K562 (cell line): Measurements from ENCODE around the gene PCDHA3. TPM values are rescaled to one million over a fixed set of nuclear protein-coding genes. Genes with fewer than 3 reads are reported as not detected.
"Not testable (repeated sequence)": the region's sequence is repeated elsewhere in the genome, so short reads cannot be mapped to it uniquely, and the experiment has no call there.

Source experiments
- ATAC-seq: fragments of 200-7000 bp; cut with Tn5 transposase; 3 replicates; pipeline ENCODE4 v1.9.1; 2020; ENCODE audit warnings: moderate library complexity
- BruUV-seq: library from RNA; stranded (reverse); fragments of 400-500 nt; replicated peaks from 2 replicates; lab custom pipeline; 2021; lab: Mats Ljungman, UMichigan
- CTCF ChIA-PET: fragments of 300-600 bp; formaldehyde crosslinking; extraction: SDS; loops from one replicate; lab custom pipeline; 2021; ENCODE audit warnings: low intra/inter-chr PET ratio; lab: Yijun Ruan, JAX
- POLR2A ChIA-PET: fragments of 300-600, 350-650 bp; sonication (Branson Sonifier 250); formaldehyde crosslinking; extraction: SDS; loops from one replicate; lab custom pipeline; 2021; ENCODE audit warnings: antibody characterized with exemption, inconsistent platforms; lab: Yijun Ruan, JAX
- DNase-seq, 4 experiments: peaks; one replicate each; pipeline versions ENCODE4 v3.0.0 to v3.0.0-alpha.2; 2011 to 2018; ENCODE audit warnings: low spot score in 3 of 4, mixed read lengths in 3 of 4; ENCODE audit errors: extremely low read depth in 1 of 4
- FAIRE-seq: peaks from 2 replicates; lab custom pipeline; 2011; peaks lifted over from hg19 to GRCh38; lab: Jason Lieb, UNC
- H2AFZ ChIP-seq: 2 replicates; pipeline ENCODE4 v1.6.0; 2011; ENCODE audit warnings: low read depth, low read length, control low read depth, inconsistent platforms
- H3K27ac ChIP-seq: fragments of 200-600 bp; 3 replicates; pipeline ENCODE4 v1.8.0; 2011; ENCODE audit warnings: low read depth, mild to moderate bottlenecking, control low read depth, inconsistent platforms, low read length, moderate library complexity, mixed read lengths; ENCODE audit errors: extremely low read depth
- H3K27me3 ChIP-seq, 2 experiments: fragments of 300-600 bp in 1 of 2; 2 replicates in 1 of 2; 3 replicates in 1 of 2; pipeline versions ENCODE4 v1.6.0 to v1.8.0; 2011; ENCODE audit warnings: inconsistent platforms in 2 of 2, low read length in 2 of 2, mild to moderate bottlenecking in 1 of 2, mixed read lengths in 1 of 2, moderate library complexity in 1 of 2; ENCODE audit not compliant: control insufficient read depth in 2 of 2, insufficient read depth in 2 of 2
- H3K36me3 ChIP-seq: fragments of 300-600 bp; 3 replicates; pipeline ENCODE4 v1.8.0; 2011; ENCODE audit warnings: mild to moderate bottlenecking, low read length, inconsistent platforms; ENCODE audit not compliant: control insufficient read depth, insufficient read depth
- H3K4me1 ChIP-seq, 2 experiments: fragments of 200-600 bp in 1 of 2; replicated peaks in 1 of 2; 2 replicates in 1 of 2; 3 replicates in 1 of 2; pipeline versions ENCODE4 v1.5.1 to v1.8.0; 2011; ENCODE audit warnings: inconsistent platforms in 2 of 2, low read length in 2 of 2, mild to moderate bottlenecking in 1 of 2, mixed read lengths in 1 of 2, moderate library complexity in 1 of 2; ENCODE audit not compliant: control insufficient read depth in 2 of 2, insufficient read depth in 2 of 2
- H3K4me2 ChIP-seq: 2 replicates; pipeline ENCODE4 v1.6.1; 2011; ENCODE audit warnings: low read length, control low read depth, inconsistent platforms, mixed read lengths; ENCODE audit not compliant: insufficient read depth
- H3K4me3 ChIP-seq: fragments of 200-600 bp; sonication (generic), shearing (Covaris generic); 2 replicates; pipeline ENCODE4 v1.5.1; 2016; ENCODE audit warnings: control low read depth, inconsistent platforms
- H3K79me2 ChIP-seq: fragments of 200-600 bp; 3 replicates; pipeline ENCODE4 v1.8.0; 2011; ENCODE audit warnings: low read length, inconsistent platforms; ENCODE audit not compliant: control insufficient read depth, insufficient read depth
- H3K9ac ChIP-seq, 2 experiments: 2 replicates each; pipeline versions ENCODE4 v1.6.0 to v1.6.1; 2011; ENCODE audit warnings: low read depth in 2 of 2, low read length in 2 of 2, control low read depth in 1 of 2, inconsistent platforms in 1 of 2, mild to moderate bottlenecking in 1 of 2, mixed read lengths in 1 of 2; ENCODE audit not compliant: insufficient read depth in 1 of 2
- H3K9me1 ChIP-seq: one replicate; pipeline ENCODE4 v1.6.0; 2011; ENCODE audit warnings: inconsistent platforms, mild to moderate bottlenecking, low read length, moderate library complexity; ENCODE audit not compliant: control insufficient read depth, insufficient read depth
- H3K9me3 ChIP-seq: replicated peaks from 2 replicates; pipeline ENCODE4 v1.5.1; 2011; ENCODE audit warnings: low read depth, low read length, inconsistent platforms; ENCODE audit not compliant: control insufficient read depth, insufficient read depth
- H4K20me1 ChIP-seq: replicated peaks from 2 replicates; pipeline ENCODE4 v1.6.1; 2011; ENCODE audit warnings: low read length, inconsistent platforms, mixed read lengths; ENCODE audit not compliant: control insufficient read depth, insufficient read depth
- ELF2 ChIP-seq: fragments of 250-450 bp; sonication (Bioruptor Pico); IDR thresholded peaks from 2 replicates; pipeline ENCODE4 v1.5.0; 2021; ENCODE audit warnings: mild to moderate bottlenecking
- WGBS: fragments of 100-300 bp; shearing (Covaris generic); methylation state at CpG from one replicate; pipeline ENCODE4 v1.1.6; 2016; ENCODE audit warnings: low coverage, mixed read lengths; ENCODE audit not compliant: insufficient coverage; ENCODE audit errors: missing lambda C conversion rate; 5-methylcytosine and 5-hydroxymethylcytosine counted together
- in situ Hi-C: fragments of 300-500 bp; cut with MboI; formaldehyde crosslinking; loops from 4 replicates; pipeline ENCODE4 v1.15.0; 2018; ENCODE audit warnings: inconsistent platforms, mixed read lengths
- intact Hi-C: fragments of 100-400 bp; cut with micrococcal nuclease; formaldehyde crosslinking; loops from 2 replicates; pipeline ENCODE4 v1.14.2; 2022
- polyA plus RNA-seq, 8 experiments: library from polyadenylated mRNA; depleted of rRNA in 4 of 8; stranded (reverse) in 5 of 8; unstranded in 3 of 8; fragments of >200 nt; fragmentation: Nextera tagmentation in 2 of 8; fragmentation: Illumina TruSeq in 1 of 8; extraction: Ambion mirVana in 2 of 8; extraction: Trizol in 1 of 8; gene quantifications; 2 replicates each; pipeline versions ENCODE4 v1.2.1 to v1.2.3, GENCODE V29; 2011 to 2014; ENCODE audit warnings: inconsistent platforms in 1 of 8, missing spikeins in 1 of 8
- total RNA-seq, 7 experiments: library from RNA; depleted of rRNA in 6 of 7; stranded (reverse); fragments of >200 nt in 6 of 7; fragmentation: Illumina TruSeq in 2 of 7; extraction: Trizol in 2 of 7; gene quantifications; 2 replicates each; pipeline versions ENCODE4 v1.2.1 to v1.2.3, GENCODE V29; 2011 to 2021; ENCODE audit warnings: low replicate concordance in 1 of 7
- TF ChIP-seq, protein P1 (sequence below): sonication (generic); formaldehyde crosslinking; IDR thresholded peaks from 2 replicates; pipeline ENCODE4 v1.8.1; 2023; ENCODE audit warnings: mild to moderate bottlenecking, missing genetic modification reagents, moderate library complexity
- TF ChIP-seq, protein P2 (sequence below), 3 experiments: IDR thresholded peaks in 2 of 3; conservative IDR thresholded peaks in 1 of 3; 2 replicates each; pipeline ENCODE4 v1.5.1; 2011 to 2012; ENCODE audit warnings: low read length in 3 of 3, mild to moderate bottlenecking in 3 of 3, control low read depth in 2 of 3, improper control_type of control experiment in 1 of 3, inconsistent platforms in 1 of 3, low read depth in 1 of 3, mixed read lengths in 1 of 3, moderate library complexity in 1 of 3; ENCODE audit not compliant: insufficient read depth in 2 of 3

PCDHA3 gene
- total and polyA plus RNA-seq, 9 of the 15 experiments (the other 6 are each of a cell fraction or from before 2014, with no cell fraction given) = not detected

DNA sequence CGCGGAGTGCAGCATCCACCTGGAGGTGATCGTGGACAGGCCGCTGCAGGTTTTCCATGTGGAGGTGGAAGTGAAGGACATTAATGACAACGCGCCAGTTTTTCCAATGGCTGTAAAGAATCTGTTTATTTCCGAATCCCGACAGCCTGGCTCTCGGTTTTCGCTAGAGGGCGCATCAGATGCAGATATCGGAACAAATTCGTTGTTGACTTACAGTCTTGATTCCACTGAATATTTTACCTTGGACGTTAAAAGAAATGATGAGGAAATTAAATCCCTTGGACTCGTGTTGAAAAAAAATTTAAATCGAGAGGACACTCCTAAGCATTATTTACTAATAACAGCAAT is 611 bp downstream of the PCDHA3 start:
- intact Hi-C loops = no loop called here
- no peaks in the 10 kb centered on the region for H3K79me2 ChIP-seq
- no peak overlapping the region for H3K27ac ChIP-seq
- WGBS = 23% methylated on average over 16 of the region's 16 CpGs
- in situ Hi-C loops = no loop called here
- ChIA-PET POLR2A (no interaction called here), CTCF (no interaction called here)
- no peak for ATAC-seq
- DNase-seq = peak in 1 of 4 experiments; percentile 2
- H3K4me3 ChIP-seq = no peak overlapping the region
- TF ChIP-seq, protein P1, sequence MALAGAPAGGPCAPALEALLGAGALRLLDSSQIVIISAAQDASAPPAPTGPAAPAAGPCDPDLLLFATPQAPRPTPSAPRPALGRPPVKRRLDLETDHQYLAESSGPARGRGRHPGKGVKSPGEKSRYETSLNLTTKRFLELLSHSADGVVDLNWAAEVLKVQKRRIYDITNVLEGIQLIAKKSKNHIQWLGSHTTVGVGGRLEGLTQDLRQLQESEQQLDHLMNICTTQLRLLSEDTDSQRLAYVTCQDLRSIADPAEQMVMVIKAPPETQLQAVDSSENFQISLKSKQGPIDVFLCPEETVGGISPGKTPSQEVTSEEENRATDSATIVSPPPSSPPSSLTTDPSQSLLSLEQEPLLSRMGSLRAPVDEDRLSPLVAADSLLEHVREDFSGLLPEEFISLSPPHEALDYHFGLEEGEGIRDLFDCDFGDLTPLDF (CRISPR knock-in tag) = no peak
- TF ChIP-seq, protein P2, sequence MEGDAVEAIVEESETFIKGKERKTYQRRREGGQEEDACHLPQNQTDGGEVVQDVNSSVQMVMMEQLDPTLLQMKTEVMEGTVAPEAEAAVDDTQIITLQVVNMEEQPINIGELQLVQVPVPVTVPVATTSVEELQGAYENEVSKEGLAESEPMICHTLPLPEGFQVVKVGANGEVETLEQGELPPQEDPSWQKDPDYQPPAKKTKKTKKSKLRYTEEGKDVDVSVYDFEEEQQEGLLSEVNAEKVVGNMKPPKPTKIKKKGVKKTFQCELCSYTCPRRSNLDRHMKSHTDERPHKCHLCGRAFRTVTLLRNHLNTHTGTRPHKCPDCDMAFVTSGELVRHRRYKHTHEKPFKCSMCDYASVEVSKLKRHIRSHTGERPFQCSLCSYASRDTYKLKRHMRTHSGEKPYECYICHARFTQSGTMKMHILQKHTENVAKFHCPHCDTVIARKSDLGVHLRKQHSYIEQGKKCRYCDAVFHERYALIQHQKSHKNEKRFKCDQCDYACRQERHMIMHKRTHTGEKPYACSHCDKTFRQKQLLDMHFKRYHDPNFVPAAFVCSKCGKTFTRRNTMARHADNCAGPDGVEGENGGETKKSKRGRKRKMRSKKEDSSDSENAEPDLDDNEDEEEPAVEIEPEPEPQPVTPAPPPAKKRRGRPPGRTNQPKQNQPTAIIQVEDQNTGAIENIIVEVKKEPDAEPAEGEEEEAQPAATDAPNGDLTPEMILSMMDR (IDR thresholded peaks at IDR 0.05 in 2 of 3, conservative IDR thresholded peaks at IDR 0.05 in 1 of 3; ENCODE audit: insufficient read depth in 2 of 3, low read depth in 1 of 3, low read length in 3 of 3) = 0 out of 6 replicates have a peak, but pooled peaks of 2 of the 3 experiments have one; percentile 10 to 13
- no peak for TF ChIP-seq ELF2
- H3K9me3 ChIP-seq = no peaks in the 10 kb centered on the region
- no peak overlapping the region for H3K9ac ChIP-seq
- H4K20me1 ChIP-seq = no peaks in the 10 kb centered on the region
- no peak for FAIRE-seq
- H3K4me2 ChIP-seq = no peak overlapping the region
- no peak overlapping the region for H2AFZ ChIP-seq
- BruUV-seq = no TSS peak
- H3K9me1 ChIP-seq = no peaks in the 10 kb centered on the region
- H3K4me1 ChIP-seq = peaks cover 0 to 7% of the 10 kb centered on the region in 2 experiments; a peak in 1 of 5 replicates
- H3K27me3 ChIP-seq = no peaks in the 10 kb centered on the region
- no peaks in the 10 kb centered on the region for H3K36me3 ChIP-seq

DNA sequence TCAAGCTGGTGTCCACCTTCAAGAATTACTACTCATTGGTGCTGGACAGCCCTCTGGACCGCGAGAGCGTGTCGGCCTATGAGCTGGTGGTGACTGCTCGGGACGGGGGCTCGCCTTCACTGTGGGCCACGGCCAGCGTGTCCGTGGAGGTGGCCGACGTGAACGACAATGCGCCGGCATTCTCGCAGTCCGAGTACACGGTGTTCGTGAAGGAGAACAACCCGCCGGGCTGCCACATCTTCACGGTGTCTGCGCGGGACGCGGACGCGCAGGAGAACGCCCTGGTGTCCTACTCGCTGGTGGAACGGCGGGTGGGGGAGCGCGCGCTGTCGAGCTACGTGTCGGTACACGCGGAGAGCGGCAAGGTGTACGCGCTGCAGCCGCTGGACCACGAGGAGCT is 1.5 kb downstream of the PCDHA3 start:
- H3K9me3 ChIP-seq, FAIRE-seq, H3K36me3 ChIP-seq, H4K20me1 ChIP-seq, H3K27me3 ChIP-seq, H2AFZ ChIP-seq, ATAC-seq, BruUV-seq, H3K4me2 ChIP-seq, DNase-seq, intact Hi-C loops, H3K4me3 ChIP-seq, POLR2A ChIA-PET, H3K27ac ChIP-seq, H3K9me1 ChIP-seq, CTCF ChIA-PET, in situ Hi-C loops, H3K79me2 ChIP-seq, H3K9ac ChIP-seq: not testable (repeated sequence)
- peaks cover 0 to 11% of the 10 kb centered on the region in 2 experiments; a peak in 2 of 5 replicates for H3K4me1 ChIP-seq
- 47% methylated on average over 38 of the region's 45 CpGs for WGBS
